Panc1 (cell line): ENCODE data around the gene SMIM1.

Experiments used
- POLR2AphosphoS5 ChIP-seq: IDR thresholded peaks from 2 replicates; pipeline ENCODE4 v1.6.1; 2012; ENCODE audit warnings: mild to moderate bottlenecking, low read depth, low read length, moderate library complexity
- TCF7L2 ChIP-seq: IDR thresholded peaks from 2 replicates; pipeline ENCODE4 v1.6.1; 2011; ENCODE audit warnings: mild to moderate bottlenecking, low read depth, low read length, inconsistent platforms
- TF ChIP-seq, protein P1 (sequence below): fragments of 450-650 bp; IDR thresholded peaks from 2 replicates; pipeline ENCODE4 v1.5.1; 2017; ENCODE audit warnings: mild to moderate bottlenecking

DNA sequence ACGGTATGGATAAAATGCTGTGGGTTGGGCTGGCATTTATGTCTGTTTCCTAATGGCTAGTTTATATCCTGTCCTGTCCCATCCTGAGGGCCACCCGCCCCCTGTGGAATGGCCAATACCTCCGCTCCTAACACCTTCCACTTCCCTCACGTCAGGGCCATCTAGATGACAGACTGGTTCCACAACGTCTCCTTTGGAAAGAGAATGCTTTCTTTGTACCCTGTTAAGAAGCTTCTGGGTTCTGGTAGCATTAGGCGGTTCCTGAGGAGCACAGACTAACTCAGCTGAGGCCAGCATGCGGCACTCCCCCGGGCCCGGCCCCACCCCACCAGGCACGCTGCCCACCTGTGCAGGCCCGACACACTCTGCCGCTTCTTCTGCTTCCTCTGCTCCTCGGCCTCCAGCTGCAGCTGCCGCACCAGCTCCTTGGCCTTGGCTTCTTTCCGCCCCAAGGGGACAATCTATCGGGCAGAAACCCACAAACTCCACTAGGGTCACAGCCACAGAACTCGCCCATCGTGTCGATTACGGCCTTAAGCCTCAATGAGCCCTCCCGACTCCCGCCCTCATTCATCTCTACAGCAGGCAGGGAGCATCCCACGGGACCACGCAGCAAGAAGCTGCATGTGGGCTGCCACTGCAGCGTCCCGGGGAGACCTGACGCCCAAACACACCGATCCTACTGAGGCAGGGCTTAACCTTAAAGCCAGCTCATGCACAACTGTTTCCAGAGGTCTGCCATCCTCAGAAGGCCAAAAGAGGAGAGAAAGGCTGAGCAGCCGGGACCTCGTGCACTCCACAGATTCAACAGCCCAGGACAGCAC is 11.3 kb downstream of the SMIM1 start:
- TF ChIP-seq, protein P1, sequence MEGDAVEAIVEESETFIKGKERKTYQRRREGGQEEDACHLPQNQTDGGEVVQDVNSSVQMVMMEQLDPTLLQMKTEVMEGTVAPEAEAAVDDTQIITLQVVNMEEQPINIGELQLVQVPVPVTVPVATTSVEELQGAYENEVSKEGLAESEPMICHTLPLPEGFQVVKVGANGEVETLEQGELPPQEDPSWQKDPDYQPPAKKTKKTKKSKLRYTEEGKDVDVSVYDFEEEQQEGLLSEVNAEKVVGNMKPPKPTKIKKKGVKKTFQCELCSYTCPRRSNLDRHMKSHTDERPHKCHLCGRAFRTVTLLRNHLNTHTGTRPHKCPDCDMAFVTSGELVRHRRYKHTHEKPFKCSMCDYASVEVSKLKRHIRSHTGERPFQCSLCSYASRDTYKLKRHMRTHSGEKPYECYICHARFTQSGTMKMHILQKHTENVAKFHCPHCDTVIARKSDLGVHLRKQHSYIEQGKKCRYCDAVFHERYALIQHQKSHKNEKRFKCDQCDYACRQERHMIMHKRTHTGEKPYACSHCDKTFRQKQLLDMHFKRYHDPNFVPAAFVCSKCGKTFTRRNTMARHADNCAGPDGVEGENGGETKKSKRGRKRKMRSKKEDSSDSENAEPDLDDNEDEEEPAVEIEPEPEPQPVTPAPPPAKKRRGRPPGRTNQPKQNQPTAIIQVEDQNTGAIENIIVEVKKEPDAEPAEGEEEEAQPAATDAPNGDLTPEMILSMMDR, result no peak
- no peak for TF ChIP-seq TCF7L2
- TF ChIP-seq POLR2AphosphoS5, result no peak
